ENCODE results near the gene NADSYN1.
"Not testable (repeated sequence)": the region's sequence is repeated elsewhere in the genome, so short reads cannot be mapped to it uniquely, and the experiment has no call there.

NADSYN1 gene

DNA sequence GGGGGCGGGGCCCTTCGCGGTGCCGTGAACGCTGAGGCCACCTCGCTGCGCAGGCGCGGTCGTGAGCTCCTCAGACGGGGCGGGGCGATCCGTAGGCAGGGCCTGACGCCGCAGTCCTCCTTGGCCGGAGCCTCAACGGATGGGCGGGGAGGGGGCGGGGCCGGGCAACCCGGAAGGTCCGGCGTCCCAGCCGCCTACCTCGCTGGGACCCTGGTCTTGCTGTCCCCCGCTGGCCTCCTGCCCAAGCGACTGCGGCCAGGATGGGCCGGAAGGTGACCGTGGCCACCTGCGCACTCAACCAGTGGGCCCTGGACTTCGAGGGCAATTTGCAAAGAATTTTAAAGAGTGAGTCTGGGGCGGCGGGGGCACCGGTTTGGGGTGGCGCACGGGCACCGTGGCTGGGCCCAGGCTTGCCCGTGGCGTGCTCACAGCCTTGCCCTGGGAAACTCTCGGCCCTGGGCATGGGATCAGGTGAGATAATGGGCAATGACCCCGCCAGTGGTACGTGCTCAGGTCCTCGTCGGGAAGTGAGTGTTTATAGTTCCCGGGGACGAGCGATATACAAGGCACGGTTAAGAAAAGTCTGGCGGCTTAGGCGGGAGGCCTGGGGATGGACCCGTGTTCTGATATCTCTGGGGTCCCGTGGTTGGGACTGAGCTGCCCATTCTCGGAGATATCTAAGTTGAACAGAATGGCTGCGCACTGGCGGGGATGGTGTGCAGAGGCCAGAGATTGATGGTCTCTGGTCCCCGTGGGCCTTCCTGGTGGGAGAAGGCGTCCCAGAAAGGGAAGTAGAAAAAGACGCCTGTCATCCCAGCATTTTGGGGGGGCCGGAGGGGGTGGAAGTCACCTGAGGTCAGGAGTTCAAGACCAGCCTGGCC is at the start of gene NADSYN1:
Gene NADSYN1 (plus strand): TSS at position 167 of the 881 bp plus-strand sequence. CDS start 94 bp downstream, at position 261.
- DNase-seq (ENCODE audit: low read depth in 3 of 3) = peak; percentile 87 to 94 (median 90)

DNA sequence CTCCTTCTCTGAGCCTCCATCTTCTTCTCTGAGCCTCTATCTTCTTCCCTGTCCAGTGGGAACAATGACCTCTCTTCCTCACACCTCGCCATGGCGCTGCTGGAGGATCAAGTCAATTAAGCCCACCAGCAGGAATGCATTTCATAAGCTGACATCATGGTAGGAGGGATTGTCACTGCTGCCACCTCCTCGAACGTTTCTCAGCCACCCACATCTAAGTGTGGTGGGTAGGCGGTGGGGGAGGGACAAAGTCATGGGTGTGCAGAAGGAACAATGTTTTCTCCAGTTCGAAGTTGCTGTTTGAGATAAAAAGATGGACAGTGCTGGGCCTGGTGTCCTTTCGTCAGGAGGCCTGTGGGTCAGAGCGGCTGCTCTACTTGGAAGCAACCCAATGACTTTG is 48.8 kb upstream of the NADSYN1 start:
- DNase-seq (ENCODE audit: low read depth in 3 of 3) = no peak

DNA sequence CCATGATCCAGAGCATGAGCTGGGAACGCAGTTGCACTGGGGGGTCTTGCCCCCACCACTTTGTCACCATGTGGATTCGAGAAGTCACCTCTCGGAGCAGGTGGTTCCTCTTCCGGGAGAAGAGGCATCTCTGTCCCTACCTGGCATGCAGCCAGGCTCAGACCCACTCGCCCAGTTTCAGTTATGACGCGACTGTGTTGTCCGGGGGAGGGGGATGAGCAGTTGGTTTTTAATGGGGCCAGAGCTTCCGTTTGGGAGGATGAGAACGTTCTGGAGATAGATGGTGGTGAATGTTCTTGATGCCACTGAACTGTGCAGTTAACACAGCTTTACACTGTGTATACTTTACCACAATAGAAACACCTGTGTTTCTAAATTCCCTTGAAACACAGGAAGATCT is 46.3 kb upstream of the NADSYN1 start:
- DNase-seq (ENCODE audit: low read depth in 3 of 3) = no peak

DNA sequence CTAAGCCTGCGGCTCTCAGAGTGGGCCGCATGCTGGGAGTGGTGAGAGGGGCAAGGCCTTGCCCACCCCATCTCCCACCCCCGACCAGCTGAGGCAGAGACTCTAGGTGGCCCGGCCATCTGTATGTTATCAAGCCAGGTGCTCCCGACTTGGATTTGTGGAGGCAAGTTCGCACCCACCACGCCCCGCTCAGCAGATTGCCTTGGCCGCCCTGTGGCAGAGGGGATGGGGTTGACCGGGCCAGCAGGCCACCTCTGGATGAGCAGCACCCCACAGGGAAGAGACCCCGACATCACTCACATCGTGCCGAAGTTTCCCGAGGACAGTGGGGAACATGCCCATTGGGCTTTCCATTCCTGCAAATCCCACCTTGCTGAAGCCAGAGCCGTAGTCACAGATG is 45.6 kb upstream of the NADSYN1 start:
- DNase-seq (ENCODE audit: low read depth in 3 of 3) = no peak

DNA sequence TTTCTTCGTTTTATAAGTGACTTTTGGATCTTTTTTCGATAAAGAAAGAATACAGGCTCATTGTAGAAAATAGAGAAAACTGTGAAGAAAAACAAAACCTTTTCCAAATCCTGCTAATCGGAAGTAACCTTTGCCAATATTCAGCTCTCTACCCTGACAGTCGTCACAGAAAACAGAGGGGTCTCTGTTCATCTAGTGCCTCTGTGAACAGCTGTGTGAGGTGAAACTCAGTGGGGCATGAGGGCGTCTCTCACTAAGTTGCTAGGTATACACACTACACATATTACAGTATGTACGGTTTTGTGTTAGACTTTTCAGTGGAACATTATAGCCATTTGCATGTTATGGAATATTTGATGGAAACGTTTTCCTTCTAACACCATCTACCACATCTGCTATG is 44.2 kb upstream of the NADSYN1 start:
- DNase-seq (ENCODE audit: low read depth in 3 of 3) = no peak

DNA sequence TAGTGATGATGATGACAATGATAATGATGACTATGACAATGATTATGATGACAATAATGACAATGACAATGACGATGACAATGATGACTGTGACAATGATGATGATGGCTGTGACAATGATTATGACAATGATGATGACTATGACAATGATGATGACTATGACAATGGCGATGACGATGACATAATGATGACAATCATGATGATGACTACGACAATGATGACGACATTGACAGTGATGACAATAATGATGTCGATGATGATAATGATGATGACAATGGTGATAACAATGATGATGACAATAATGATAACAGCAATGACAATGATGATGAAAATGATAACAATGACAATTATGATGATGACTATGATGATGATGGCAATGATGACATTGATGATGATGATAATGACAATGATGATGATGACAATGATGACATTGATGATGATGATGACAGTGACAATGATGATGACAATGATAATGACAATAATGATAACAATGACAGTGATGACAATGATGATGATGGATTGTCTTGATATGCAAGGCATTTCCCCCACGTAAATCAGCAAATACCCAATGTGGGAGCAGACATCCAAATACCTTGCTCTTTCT is 42.5 kb upstream of the NADSYN1 start:
- DNase-seq (ENCODE audit: low read depth in 3 of 3) = no peak

DNA sequence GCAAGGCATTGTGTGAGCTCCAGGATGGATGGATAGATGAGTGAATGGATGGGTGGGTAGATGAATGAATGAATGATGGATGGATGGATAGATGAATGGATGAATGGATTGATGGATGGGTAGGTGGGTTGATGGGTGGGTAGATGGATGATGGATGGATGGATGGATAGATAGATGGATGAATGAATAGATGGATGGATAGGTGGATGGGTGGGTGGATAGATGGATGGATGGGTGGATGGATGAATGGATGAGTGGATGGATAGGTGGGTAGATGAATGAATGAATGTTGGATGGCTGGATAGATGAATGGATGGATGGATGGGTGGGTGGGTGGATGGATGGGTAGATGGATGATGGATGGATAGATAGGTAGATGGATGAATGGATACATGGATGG is 38.4 kb upstream of the NADSYN1 start:
- DNase-seq (ENCODE audit: low read depth in 3 of 3) = no peak

DNA sequence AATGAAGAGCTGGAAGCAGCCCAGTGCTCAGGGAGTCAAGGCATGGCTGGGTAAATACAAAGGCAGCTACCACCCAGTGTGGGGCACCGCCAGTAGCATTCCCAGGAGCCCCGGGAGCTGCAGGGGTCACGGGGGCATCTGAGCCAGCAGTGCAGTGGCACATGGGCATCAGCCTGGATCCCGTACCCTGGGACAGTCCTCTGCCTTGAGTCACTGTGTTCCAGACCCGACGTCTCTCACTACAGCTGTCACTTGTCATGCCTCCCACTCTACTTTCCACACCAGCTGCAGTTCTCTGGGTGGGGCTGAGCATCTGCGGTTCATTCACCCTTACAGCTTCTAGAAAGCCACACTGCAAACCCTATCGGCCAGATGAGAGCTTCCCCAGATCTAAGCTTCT is 34.4 kb upstream of the NADSYN1 start:
- no peak for DNase-seq (ENCODE audit: low read depth in 3 of 3)

DNA sequence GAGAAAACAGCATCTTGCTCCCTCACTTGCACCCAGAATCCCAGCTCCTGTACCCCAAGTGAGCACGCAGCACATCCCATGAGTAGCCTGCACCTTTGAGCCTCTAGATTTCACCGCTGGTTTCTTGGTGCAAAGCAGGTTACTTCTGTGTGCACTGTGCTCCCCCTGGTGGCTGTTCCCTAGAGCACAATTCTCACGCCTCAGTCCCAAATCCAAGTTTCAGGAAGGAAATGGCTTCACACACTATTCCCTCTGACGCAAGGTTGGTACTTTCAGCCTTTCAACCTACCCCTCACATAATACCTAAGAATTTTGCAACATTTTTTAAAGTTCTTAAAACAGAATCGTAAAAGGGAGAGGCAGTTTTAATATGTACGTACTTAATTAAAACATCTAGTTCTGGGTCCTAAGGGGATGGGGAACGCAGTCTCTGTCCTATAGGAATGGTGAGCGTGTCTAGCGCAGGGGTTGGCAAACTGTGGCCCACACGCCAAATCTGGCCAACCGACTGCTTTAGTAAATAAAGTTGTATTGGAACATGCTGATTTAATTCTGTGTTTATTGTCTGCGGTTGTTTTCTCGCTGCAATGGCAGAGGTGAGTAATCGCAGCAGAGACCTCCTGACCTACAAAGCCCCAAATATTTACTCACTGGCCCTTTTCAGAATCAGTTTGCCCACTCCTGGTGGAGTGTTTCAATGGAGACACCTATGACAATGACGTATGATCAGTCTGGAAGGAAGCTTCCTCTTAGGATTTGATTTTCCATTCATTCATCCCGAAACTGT is 32.4 kb upstream of the NADSYN1 start:
- DNase-seq (ENCODE audit: low read depth in 3 of 3) = no peak

DNA sequence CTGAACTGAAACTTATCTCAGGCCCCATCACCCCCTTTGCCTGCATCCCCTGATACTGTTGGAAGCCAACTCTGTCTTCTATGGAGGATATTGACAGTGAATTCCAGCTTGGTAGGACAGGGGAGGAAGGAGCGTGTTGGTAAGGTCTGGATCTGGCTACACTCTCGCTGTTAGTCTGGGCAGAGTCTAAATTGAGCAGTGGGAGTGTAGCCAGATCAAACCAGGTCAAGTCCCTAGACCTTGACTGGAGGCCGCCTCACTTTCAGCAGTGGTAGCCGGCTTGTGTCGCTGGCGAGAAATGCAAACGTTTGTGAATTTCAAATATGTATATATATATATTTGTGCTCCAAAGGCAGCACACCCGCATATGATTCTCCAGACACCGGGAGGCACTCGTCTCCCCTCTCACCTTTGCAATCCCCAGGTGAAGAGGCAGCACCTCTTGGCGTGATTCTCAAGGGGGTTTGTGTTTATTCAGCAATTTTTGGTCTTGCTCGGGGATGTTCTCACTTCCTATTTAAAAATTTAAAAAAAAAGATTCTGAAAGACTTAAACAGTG is 31.5 kb upstream of the NADSYN1 start:
- no peak for DNase-seq (ENCODE audit: low read depth in 3 of 3)

DNA sequence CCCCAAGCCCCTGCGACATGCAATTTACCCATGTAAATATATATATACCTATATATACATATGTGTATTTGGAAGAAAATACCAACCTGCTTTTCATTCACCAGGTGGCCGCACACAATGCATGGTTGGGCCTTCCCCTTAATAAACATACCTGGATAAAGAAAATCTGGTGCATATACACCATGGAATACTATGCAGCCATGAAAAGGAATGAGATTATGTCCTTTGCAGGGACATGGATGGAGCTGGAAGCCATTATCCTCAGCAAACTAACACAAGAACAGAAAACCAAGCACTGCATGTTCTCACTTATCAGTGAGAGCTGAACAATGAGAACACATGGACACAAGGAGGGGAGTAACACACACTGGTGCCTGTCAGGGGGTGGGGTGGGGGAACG is 30.7 kb upstream of the NADSYN1 start:
- not testable (repeated sequence) for DNase-seq (ENCODE audit: low read depth in 3 of 3)

DNA sequence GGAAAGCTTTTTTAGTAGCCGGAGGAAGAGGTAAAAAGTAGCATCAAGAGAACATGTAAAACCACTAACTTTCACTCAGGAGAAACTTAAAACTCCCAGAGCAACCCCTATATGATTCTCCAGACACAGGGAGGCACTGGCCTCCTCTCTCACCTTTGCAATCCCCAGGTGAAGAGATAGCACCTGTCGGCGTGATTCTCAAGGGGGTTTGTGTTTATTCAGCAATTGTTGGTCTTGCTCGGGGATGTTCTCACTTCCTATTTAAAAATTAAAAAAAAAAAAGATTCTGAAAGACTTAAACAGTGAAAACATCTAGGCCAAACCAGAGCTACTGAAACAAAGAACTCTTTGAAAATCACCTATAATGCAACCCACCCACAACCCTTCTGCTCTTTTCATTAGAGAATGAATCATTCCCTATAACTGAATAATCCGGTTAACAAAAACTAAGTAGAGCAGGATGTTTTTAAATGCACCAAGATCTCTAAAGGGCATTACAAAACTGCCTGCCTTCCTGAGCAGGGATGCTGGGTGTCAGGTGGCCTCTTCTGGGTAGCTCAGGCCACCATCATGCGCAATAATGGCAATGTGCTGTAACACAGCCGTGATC is 29.7 kb upstream of the NADSYN1 start:
- no peak for DNase-seq (ENCODE audit: low read depth in 3 of 3)

DNA sequence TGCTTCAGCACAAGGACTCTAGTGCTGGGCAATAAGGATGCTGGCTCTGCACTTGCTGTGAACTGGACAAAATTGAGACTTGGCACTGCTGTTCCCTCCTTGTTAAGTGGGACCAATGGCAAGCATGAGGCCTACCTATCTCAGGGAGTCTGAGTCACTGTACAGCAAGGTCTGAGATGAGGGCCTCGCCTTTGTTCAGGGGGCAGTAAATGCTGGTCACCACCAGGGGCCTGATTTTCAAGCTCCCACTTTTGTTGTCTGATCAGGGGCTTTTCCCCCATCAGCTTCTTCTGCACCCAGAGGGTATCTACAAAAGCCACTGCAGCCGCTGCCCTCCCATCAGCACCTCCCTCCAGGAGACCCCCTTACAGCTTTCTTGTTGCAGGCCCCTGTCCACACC is 27.6 kb upstream of the NADSYN1 start:
- DNase-seq (ENCODE audit: low read depth in 3 of 3) = no peak

DNA sequence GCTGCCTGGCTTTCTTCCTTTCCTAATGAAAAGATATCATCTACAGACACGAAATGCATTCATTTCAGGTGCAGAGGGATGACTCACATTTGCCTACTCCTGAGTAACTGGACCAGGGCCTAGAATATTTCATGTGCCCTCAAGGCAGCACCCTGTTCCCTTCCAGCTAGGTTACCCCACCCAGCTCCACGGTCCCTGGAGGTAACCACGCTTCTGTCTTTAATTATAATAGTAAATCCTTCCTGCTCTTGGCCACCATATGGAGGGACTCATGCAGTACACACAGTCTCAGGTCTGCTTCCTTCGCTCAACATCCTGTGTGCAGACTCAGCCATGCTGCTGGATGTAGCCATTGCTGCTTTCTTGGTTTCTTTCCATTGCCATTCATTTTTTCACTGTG is 27.1 kb upstream of the NADSYN1 start:
- DNase-seq (ENCODE audit: low read depth in 3 of 3) = no peak

DNA sequence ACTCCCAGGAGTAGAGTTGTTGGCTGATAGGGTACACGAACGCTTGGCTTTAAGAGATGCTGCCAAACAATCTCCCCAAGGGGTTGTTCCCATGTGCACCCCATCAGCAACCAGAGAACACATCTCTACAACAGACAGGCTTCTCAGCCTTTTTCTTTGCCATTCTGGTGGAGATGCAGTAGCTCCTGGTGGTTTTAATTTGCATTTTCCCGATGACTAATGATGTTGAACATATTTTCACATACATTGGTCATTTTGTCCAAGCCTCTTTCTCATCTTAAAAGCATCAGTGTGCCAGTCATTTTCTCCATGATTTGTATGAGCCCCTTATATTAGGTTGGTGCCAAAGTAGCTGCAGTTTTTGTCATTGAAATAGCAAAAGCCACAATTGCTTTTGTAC is 26.6 kb upstream of the NADSYN1 start:
- DNase-seq (ENCODE audit: low read depth in 3 of 3) = no peak

DNA sequence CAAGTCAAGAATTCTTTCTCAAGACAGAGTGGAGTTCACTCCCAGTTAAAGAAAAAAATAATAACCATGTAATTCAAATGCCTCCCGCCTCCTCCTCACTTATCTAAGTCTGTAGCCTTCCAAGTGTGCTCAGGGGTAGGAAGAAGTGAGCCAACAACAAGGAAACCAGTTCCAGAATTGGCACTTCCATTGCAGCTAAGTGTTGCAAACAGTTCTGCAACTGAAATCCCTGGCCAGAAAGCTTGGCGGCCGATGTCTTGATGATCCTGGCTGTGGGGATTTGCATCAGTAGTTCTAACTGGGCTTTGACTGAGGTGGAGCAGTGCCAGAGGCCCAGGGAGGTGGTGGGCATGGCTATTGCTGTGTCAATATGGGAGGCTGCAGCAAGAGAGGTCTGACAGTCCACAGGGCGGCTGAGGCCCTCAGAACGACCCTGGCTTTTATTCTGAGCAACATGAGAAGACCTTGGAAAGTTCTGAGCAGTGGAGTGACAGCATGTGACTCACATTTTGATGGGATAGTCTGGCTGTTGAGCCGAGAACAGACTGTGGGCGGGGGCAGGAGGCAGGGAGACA is 24.1 kb upstream of the NADSYN1 start:
- no peak for DNase-seq (ENCODE audit: low read depth in 3 of 3)

DNA sequence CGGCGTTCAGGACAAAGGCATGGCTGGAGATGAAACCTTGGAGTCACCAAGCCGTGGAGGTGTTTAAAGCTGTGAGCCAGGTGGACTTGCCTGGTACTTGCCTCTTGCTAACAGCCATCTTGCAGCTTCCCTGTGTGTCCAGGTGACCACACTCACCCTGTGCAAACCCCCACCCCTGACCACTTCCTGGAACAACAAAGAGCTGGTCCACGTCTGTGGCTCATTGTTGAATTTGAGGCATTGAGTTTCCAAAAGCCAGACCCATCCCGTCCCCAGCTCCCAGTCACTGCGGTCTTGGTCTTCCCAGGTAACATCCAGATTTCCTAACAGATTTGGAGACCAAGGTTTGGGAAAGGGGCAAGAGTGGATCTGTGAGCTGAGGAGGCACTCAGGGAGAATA is 23.3 kb upstream of the NADSYN1 start:
- no peak for DNase-seq (ENCODE audit: low read depth in 3 of 3)

DNA sequence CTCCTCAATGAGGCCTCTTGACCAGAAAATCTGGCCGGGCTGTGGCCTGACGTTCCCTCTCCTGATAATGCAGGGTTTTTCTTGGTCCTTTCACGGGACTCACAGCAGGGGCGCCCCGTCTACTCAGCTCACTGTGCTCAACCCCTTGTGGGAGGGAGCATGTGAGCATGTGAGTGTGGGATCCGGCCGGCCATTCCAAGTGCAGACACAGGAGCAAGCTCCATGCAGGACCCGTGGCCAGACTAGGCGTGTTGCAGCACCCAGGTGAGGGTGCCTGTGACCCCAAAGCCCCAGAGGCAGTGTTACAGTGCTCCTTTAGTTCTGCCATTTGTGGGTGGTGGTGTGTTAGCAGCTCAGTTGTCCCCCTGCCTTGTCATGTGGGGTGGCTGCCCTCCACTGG is 22.8 kb upstream of the NADSYN1 start:
- DNase-seq (ENCODE audit: low read depth in 3 of 3) = no peak

DNA sequence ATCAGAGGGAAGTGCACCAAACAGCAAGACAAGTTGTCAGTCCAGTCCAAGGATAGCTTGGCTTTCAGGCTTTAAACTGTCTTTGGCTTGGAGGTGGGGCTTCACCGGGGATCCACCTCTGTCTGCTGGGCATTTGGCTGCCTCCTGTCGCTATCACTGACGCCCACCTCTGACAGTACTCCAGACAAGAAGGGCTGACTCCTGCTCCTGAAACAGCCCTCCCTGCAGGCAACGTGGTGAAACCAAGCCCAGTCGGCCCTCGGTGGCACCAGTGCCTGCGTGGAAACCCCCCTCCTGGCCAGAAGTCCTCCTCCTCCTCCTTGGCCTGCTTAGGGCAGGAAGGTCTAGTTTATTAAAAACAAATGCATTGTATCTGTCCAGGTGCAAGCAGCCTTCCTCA is 21.7 kb upstream of the NADSYN1 start:
- DNase-seq (ENCODE audit: low read depth in 3 of 3) = no peak

DNA sequence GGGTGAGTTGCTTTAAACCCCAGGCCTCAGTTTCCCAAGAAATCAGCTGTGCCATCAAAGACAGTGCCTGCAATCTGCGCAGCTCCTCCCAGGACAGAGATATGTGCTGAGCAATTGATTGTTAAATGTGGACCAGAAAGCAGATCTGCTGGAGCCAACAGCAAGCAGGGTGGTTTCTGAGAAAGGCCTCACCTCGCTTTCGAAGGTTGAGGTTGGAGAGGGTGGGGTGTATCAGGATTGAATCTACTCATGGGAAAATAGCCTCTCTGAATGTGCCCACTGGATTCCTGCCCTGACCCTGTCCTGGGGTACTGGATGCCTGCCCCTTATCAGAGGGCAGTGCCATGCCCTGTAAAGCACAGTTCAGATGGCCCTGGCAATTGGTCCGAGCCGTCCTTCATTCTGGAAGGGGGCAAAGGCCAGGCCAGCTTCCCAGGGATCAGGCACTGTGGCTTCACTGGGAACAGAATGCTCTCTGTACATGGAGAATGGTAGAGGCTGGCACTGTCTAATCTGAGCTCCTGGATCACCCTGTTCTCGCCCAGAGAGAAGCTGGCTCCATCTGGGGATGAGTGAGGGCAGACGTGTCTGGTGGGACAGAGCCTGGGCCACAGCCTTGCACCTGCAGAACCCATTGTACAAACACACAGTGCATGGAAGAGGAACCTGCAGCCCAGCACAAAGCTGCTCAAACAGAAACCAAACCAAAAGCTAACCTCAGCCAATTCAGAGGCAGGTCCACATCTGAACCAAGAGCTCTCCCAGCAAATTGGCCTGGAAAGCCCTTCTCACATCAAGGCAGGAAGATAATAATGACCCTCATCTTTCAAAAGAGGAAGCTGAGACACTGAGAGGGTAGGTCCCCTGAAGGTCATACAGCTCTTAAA is 20.0 kb upstream of the NADSYN1 start:
- DNase-seq (ENCODE audit: low read depth in 3 of 3) = no peak
